Measurements from ENCODE around the gene RGS10.

Gene RGS10

DNA sequence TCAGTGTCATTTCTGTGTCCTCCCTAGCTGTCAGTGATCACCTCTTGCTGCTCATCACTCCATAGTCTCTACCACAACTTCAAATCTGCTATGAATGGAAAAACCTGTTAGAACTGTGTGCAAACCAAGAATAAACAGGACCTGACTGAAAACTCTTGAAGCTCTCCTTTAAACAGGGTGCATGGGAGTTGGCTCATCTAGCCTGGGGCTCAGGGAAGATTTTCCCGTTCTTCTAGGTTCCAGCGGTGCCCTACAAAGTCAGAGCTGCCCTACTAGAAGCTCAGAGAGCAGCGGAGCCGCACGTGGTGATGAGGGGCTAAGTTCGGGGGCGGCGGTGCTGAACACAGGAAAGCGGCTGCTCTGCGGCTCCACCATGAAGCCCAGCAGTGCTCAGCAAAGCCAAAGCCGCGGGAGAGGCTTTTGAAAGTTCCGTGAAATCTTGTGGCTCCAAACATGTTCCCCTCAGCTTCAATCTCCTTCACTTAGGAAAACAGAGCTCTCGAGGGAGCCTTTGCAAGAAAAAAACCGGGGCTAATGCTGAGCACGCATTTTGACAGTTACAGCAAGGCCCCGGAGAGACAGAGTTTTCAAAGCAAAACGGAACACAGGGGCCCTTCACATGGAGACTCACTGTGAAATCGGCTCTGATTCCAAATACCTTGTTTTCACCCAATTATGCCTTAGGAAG, 30.5 kb downstream of the RGS10 start:
- H3K4me2 ChIP-seq (ENCODE audit: low read depth, low read length, poor library complexity, severe bottlenecking) = no peak overlapping the region
- TF ChIP-seq, protein P1, sequence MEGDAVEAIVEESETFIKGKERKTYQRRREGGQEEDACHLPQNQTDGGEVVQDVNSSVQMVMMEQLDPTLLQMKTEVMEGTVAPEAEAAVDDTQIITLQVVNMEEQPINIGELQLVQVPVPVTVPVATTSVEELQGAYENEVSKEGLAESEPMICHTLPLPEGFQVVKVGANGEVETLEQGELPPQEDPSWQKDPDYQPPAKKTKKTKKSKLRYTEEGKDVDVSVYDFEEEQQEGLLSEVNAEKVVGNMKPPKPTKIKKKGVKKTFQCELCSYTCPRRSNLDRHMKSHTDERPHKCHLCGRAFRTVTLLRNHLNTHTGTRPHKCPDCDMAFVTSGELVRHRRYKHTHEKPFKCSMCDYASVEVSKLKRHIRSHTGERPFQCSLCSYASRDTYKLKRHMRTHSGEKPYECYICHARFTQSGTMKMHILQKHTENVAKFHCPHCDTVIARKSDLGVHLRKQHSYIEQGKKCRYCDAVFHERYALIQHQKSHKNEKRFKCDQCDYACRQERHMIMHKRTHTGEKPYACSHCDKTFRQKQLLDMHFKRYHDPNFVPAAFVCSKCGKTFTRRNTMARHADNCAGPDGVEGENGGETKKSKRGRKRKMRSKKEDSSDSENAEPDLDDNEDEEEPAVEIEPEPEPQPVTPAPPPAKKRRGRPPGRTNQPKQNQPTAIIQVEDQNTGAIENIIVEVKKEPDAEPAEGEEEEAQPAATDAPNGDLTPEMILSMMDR (IDR thresholded peaks at IDR 0.05; ENCODE audit: insufficient read depth, low read length, poor library complexity, severe bottlenecking) = no peak
- no peak for TF ChIP-seq EZH2phosphoT487 (conservative IDR thresholded peaks at IDR 0.05; ENCODE audit: low read length)
- no peaks in the 10 kb centered on the region for H3K79me2 ChIP-seq (ENCODE audit: insufficient read depth, low read length)
- H3K9me2 ChIP-seq (replicated peaks; ENCODE audit: insufficient read depth, low read length) = no peaks in the 10 kb centered on the region
- H2AFZ ChIP-seq (ENCODE audit: low read depth, low read length, severe bottlenecking) = no peak overlapping the region
- H3K27me3 ChIP-seq (ENCODE audit: low read length) = no peaks in the 10 kb centered on the region
- H4K20me1 ChIP-seq (ENCODE audit: low read depth, low read length) = no peaks in the 10 kb centered on the region
- no peak overlapping the region for H3K4me3 ChIP-seq (ENCODE audit: insufficient read depth, low read length, poor library complexity, severe bottlenecking)
- H3K9me3 ChIP-seq (ENCODE audit: insufficient read depth, low read length) = no peaks in the 10 kb centered on the region
- H3F3A ChIP-seq (ENCODE audit: insufficient read depth) = peaks cover 9% of the 10 kb centered on the region
- no peak overlapping the region for H3K9ac ChIP-seq (ENCODE audit: low read length)
- no peak overlapping the region for H3K27ac ChIP-seq (ENCODE audit: low read depth, low read length)
- H3K36me3 ChIP-seq (ENCODE audit: low read length) = no peaks in the 10 kb centered on the region

DNA sequence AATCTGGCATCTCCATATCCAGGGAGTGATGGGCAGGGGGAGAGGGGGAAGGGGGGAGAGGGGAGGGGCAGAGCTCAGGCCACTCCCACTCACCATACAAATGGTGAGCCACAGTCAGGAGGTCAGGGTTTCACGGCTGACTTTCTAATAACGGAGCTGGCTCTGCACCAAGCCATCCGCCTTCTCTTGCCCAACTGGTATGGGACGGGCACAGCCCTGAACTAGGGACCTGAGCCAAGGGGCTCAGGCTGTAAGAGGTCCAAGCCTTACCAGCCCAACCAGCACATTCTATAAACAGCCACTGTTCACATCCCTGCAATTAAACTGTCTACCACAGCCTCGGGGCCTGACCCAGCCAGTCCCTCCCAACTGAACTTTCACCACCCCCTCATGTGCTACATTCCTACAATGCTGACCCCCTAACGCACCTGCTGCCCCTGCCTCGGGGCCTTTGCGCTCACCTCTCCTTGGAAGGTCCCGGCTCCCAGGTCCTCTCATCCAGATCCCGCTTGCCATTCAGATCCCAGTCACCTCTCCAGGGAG, 32.5 kb downstream of the RGS10 start:
- Histone ChIP-seq H3K9ac (ENCODE audit: low read length) (no peak overlapping the region), H3K79me2 (ENCODE audit: insufficient read depth, low read length) (no peaks in the 10 kb centered on the region), H3K9me3 (ENCODE audit: insufficient read depth, low read length) (no peaks in the 10 kb centered on the region), H3F3A (ENCODE audit: insufficient read depth) (no peaks in the 10 kb centered on the region; the same call in 1 of the 2 replicates), H3K4me2 (ENCODE audit: low read depth, low read length, poor library complexity, severe bottlenecking) (no peak overlapping the region), H3K4me3 (ENCODE audit: insufficient read depth, low read length, poor library complexity, severe bottlenecking) (no peak overlapping the region), H3K27me3 (ENCODE audit: low read length) (no peaks in the 10 kb centered on the region), H3K27ac (ENCODE audit: low read depth, low read length) (no peak overlapping the region), H3K9me2 (replicated peaks; ENCODE audit: insufficient read depth, low read length) (no peaks in the 10 kb centered on the region), H3K36me3 (ENCODE audit: low read length) (no peaks in the 10 kb centered on the region), H2AFZ (ENCODE audit: low read depth, low read length, severe bottlenecking) (no peak overlapping the region), H4K20me1 (ENCODE audit: low read depth, low read length) (no peaks in the 10 kb centered on the region)
- TF ChIP-seq, protein P1 (IDR thresholded peaks at IDR 0.05; ENCODE audit: insufficient read depth, low read length, poor library complexity, severe bottlenecking) = no peak
- no peak for TF ChIP-seq EZH2phosphoT487 (conservative IDR thresholded peaks at IDR 0.05; ENCODE audit: low read length)

- Histone ChIP-seq H4K20me1 (ENCODE audit: low read depth, low read length) (no peaks in the 10 kb centered on the region), H3F3A (ENCODE audit: insufficient read depth) (no peaks in the 10 kb centered on the region), H3K9me3 (ENCODE audit: insufficient read depth, low read length) (no peaks in the 10 kb centered on the region), H3K79me2 (ENCODE audit: insufficient read depth, low read length) (no peaks in the 10 kb centered on the region), H3K27ac (ENCODE audit: low read depth, low read length) (no peak overlapping the region), H2AFZ (ENCODE audit: low read depth, low read length, severe bottlenecking) (no peak overlapping the region), H3K27me3 (ENCODE audit: low read length) (no peaks in the 10 kb centered on the region), H3K9me2 (replicated peaks; ENCODE audit: insufficient read depth, low read length) (no peaks in the 10 kb centered on the region), H3K4me2 (ENCODE audit: low read depth, low read length, poor library complexity, severe bottlenecking) (no peak overlapping the region), H3K9ac (ENCODE audit: low read length) (no peak overlapping the region), H3K36me3 (ENCODE audit: low read length) (no peaks in the 10 kb centered on the region), H3K4me3 (ENCODE audit: insufficient read depth, low read length, poor library complexity, severe bottlenecking) (no peak overlapping the region)
- no peak for TF ChIP-seq EZH2phosphoT487 (conservative IDR thresholded peaks at IDR 0.05; ENCODE audit: low read length)
- TF ChIP-seq, protein P1 (IDR thresholded peaks at IDR 0.05; ENCODE audit: insufficient read depth, low read length, poor library complexity, severe bottlenecking) = no peak
These were observed 35.4 kb downstream of the RGS10 start for GRCh38 chr10:119507115-119507514.
